ENCODE measurements around the gene KCNT2.
"Not testable (repeated sequence)": the region's sequence is repeated elsewhere in the genome, so short reads cannot be mapped to it uniquely, and the experiment has no call there.

Gene KCNT2

GRCh38 chr1:196355206-196355786, 252.9 kb downstream of the KCNT2 start:
- in situ Hi-C loops (cut with MboI; ENCODE audit: low sequenced_read_pairs): no loop called here

DNA sequence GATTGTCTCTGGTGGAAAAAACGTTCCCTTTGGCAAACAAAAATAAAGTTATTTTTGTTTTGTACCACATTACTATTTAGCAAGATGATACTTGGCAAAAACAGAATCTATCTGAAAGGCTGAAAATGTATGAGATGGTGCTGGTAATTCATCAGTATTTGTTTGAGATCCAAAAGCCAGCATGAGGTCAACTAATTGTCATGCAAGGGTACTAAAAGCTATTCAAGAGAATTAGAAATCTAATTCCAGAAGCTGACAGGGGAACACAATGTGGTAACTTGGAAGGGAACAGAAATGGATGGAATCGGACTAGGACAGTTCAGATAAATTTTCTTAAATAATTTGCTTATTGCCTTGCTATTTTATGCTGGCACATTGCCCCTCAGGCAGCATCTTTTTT, 263.8 kb downstream of the KCNT2 start:
- in situ Hi-C loops (cut with MboI; ENCODE audit: low sequenced_read_pairs): no loop called here

GRCh38 chr1:196324345-196324744, 283.9 kb downstream of the KCNT2 start:
- in situ Hi-C loops (cut with MboI; ENCODE audit: low sequenced_read_pairs): no loop called here

GRCh38 chr1:196323869-196324268, 284.4 kb downstream of the KCNT2 start:
- in situ Hi-C loops (cut with MboI; ENCODE audit: low sequenced_read_pairs): no loop called here

DNA sequence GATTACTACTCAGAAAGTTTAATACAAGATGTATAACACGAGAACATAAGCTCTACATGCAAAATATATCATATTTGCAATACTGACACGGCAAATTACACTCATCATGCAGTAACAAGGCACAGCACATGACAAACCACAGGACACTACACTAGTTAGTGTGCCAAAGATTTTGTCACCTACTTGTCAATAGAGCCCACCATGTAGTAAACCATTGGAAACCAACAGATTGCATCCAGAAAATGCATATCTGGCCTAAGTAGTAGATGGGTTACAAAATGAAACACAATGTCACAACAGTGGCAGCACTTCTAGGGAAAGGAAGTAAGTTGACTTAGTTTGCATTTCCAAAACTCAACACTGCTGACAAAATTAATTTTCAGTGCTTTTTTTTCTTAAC, 288.9 kb downstream of the KCNT2 start:
- in situ Hi-C loops (cut with MboI; ENCODE audit: low sequenced_read_pairs): no loop called here

- in situ Hi-C loops (cut with MboI; ENCODE audit: low sequenced_read_pairs): no loop called here
Observed at GRCh38 chr1:196317535-196318522, 290.4 kb downstream of the KCNT2 start.

- in situ Hi-C loops (cut with MboI; ENCODE audit: low sequenced_read_pairs): no loop called here
Observed at GRCh38 chr1:196312739-196313138, 295.5 kb downstream of the KCNT2 start.

GRCh38 chr1:196309386-196309785, 298.9 kb downstream of the KCNT2 start:
- in situ Hi-C loops (cut with MboI; ENCODE audit: low sequenced_read_pairs): no loop called here

- in situ Hi-C loops (cut with MboI; ENCODE audit: low sequenced_read_pairs): no loop called here
Observed at GRCh38 chr1:196308176-196308575, 300.1 kb downstream of the KCNT2 start.

DNA sequence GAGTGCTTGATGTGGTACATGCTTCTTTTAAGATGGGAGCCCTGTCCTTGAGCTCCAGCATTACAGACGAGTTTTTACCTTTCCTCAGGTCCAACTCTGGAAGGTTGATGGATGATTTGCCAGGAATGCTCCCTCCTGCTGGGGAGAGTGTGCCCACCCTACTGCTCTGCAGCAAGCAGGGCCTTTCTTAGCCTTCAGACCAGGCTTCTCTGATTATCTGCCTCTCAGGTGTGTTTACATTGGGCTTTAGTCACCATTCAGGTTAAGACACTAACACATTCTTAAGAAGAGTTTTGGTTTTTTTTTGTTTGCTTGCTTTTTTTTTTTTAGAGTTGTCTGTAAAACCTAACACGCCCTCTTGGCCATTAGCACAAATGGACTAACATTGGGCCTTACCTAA, 301.8 kb downstream of the KCNT2 start:
- in situ Hi-C loops (cut with MboI; ENCODE audit: low sequenced_read_pairs): no loop called here

GRCh38 chr1:196305216-196305615, 303.0 kb downstream of the KCNT2 start:
- in situ Hi-C loops (cut with MboI; ENCODE audit: low sequenced_read_pairs): no loop called here

GRCh38 chr1:196302981-196303380, 305.3 kb downstream of the KCNT2 start:
- in situ Hi-C loops (cut with MboI; ENCODE audit: low sequenced_read_pairs): no loop called here

GRCh38 chr1:196302420-196302819, 305.8 kb downstream of the KCNT2 start:
- in situ Hi-C loops (cut with MboI; ENCODE audit: low sequenced_read_pairs): no loop called here

- in situ Hi-C loops (cut with MboI; ENCODE audit: low sequenced_read_pairs): no loop called here
Observed at GRCh38 chr1:196295766-196296165, 312.5 kb downstream of the KCNT2 start.

DNA sequence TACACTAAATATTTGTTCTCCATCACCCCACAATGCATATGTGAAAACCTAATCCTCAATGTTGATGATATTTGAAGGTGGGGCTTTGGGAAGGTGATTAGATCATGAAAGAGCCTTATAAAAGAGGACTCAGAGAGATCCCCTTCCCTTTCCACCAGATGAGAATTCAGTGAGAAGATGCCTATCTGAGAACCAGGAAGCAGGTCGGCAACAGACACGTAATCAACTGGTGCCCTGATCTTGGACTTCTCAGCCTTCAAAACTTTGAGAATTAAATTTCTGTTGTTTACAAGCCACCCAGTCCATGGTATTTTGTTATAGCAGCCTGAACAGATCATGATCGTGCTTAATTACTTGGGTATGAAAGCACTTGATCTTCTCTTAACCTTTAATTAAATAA, 329.4 kb downstream of the KCNT2 start:
- in situ Hi-C loops (cut with MboI; ENCODE audit: low sequenced_read_pairs): no loop called here

GRCh38 chr1:196277860-196278259, 330.4 kb downstream of the KCNT2 start:
- in situ Hi-C loops (cut with MboI; ENCODE audit: low sequenced_read_pairs): no loop called here

DNA sequence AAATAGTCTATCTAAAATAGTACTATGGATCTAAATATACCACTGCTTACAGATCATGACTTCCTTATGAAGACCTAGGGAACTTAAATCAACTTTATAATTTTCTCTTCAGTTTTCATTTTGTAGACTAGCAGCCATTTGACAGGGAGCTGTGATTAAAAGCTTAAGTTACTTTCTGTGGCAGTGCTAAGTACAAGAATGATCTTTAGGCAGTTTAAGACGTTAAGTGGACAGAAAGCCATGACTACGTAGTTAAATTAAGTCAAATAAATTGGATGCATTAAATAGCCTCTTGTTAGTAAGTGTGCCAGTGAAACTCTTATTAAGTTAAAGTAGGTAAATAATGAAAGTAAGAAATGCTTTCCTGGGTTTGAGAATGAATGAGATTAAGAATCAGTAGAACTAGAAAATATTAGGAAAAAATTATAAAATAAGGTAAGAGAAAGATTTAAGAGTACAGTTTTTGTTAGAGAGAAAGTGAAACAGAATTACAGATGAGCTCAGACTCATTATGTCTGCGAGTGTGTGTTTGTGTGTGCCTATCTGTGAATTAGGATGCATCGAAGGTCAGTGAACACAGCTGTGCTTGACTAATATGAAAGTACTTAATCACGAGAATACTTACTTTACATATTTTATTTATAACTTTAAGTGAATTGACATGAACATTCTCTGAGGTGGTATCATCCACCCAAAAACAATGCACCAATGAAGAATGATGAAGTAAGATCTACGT, 336.9 kb downstream of the KCNT2 start:
- in situ Hi-C loops (cut with MboI; ENCODE audit: low sequenced_read_pairs): no loop called here

DNA sequence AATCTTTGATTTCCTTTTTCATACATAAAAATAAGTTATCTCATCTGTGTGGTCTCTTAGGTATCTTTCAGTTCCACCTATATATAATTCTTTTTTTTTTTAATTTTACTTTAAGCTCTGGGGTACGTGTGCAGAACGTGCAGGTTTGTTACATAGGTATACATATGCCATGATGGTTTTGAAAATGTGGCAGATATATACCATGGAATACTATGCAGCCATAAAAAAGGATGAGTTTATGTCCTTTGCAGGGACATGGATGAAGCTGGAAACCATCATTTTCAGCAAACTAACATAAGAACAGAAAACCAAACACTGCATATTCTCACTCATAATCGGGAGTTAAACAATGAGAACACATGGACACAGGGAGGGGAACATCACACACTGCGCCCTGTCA, 345.2 kb downstream of the KCNT2 start:
- in situ Hi-C loops (cut with MboI; ENCODE audit: low sequenced_read_pairs): not testable (repeated sequence)

DNA sequence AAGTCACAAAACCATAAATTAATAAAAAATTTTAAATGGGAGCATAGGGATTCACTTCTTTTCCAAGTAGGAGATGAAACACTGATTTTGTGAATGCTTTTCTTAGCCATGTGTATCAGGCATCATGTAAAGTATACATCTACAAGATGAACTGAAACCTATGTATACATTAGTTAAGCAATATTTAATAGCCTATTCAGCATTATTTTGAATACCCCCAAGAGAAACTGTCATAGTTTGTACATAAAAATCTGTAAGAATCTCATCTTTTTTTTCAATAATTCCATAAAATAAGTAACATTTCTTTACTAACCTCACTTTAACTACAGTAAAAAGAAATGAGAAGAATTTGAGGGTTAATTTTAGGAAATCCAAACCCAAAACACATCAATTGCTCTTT, 348.0 kb downstream of the KCNT2 start:
- in situ Hi-C loops (cut with MboI; ENCODE audit: low sequenced_read_pairs): no loop called here

DNA sequence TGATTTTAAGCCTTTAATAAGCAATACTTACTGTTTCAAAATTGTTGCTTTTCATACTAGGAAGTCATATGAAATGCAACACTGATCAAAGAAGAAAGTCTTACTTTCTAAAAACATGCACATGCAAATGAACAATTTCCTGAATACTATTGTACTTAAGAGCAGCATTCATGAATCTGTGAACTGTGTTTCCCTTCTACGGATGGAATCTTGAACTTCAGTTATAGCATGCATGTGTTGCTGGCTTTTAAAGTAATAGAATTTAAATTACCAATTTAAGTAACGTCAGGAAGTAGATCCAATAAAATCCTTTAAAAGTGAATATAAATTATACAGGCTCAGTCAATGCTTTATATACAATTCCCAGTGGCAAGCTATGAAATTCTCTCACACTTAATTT, 348.9 kb downstream of the KCNT2 start:
- in situ Hi-C loops (cut with MboI; ENCODE audit: low sequenced_read_pairs): no loop called here

GRCh38 chr1:196255762-196256161, 352.5 kb downstream of the KCNT2 start:
- in situ Hi-C loops (cut with MboI; ENCODE audit: low sequenced_read_pairs): no loop called here

- in situ Hi-C loops (cut with MboI; ENCODE audit: low sequenced_read_pairs): no loop called here
Observed at GRCh38 chr1:196229546-196229945, 378.7 kb downstream of the KCNT2 start.
